Measurements from ENCODE around the gene TREML2.

Gene TREML2

DNA sequence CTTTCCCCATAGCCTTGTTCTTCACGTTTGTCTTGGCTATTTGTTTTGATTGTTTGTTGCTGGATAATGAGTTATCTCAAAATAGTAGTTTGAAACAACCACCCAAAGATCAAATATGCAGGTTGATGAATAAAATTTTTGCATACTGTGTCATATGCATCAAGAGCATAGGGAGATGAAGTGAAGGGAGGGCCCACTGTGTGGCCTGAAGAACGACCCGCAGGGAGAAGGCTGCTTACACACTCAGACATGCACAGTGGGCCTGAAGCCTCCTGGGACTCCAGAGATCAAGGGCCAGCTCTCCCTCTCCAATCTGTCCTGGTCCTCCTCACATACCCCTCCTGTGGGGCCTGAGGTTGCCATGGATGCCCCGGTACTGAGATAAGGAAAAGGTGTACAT, 21.8 kb downstream of the TREML2 start:
- WGBS, 2 experiments, result 89 to 93% methylated on average over 3 to 4 of the region's 4 CpGs
- H3K9me3 ChIP-seq (ENCODE audit: control insufficient read depth, low read length), result no peaks in the 10 kb centered on the region

DNA sequence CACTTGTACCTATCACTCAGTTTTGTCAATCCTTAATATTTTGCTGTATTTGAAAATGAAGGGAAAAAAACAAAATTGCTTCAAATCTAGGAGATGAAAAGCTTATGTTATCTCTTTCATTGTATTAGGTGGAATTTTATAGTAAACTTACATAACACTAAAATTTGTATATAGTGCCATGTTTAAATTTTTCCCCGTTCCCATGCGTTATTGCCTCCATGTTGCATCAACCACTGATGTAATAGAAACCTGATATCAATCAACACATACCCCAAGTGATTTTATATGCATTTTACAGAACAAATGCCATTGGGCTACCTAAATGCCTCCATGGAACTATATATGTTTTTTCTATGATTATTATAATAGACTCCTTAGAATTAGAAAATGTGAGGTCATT, 23.3 kb downstream of the TREML2 start:
- Histone ChIP-seq H3K27me3 (ENCODE audit: control insufficient read depth, insufficient read depth, low read length, poor library complexity, severe bottlenecking) (no peaks in the 10 kb centered on the region), H3K27ac (ENCODE audit: insufficient read depth, low read depth, low read length, poor library complexity, severe bottlenecking) (no peak overlapping the region), H3K36me3 (ENCODE audit: control insufficient read depth, insufficient read depth, low read length) (no peaks in the 10 kb centered on the region), H3K4me1 (ENCODE audit: control insufficient read depth, insufficient read depth, low read length) (no peaks in the 10 kb centered on the region), H3K9me3 (ENCODE audit: control insufficient read depth, low read length) (no peaks in the 10 kb centered on the region), H3K4me3 (ENCODE audit: insufficient read depth, low read depth, low read length) (no peak overlapping the region)
- 84 to 93% methylated on average over 2 of the region's 2 CpGs for WGBS, 2 experiments

More for the DNA sequence above, 21.8 kb downstream of the TREML2 start:
- Histone ChIP-seq H3K27me3 (ENCODE audit: control insufficient read depth, insufficient read depth, low read length, poor library complexity, severe bottlenecking) (no peaks in the 10 kb centered on the region), H3K27ac (ENCODE audit: insufficient read depth, low read depth, low read length, poor library complexity, severe bottlenecking) (no peak overlapping the region), H3K4me1 (ENCODE audit: control insufficient read depth, insufficient read depth, low read length) (no peaks in the 10 kb centered on the region), H3K4me3 (ENCODE audit: insufficient read depth, low read depth, low read length) (no peak overlapping the region), H3K36me3 (ENCODE audit: control insufficient read depth, insufficient read depth, low read length) (no peaks in the 10 kb centered on the region)

DNA sequence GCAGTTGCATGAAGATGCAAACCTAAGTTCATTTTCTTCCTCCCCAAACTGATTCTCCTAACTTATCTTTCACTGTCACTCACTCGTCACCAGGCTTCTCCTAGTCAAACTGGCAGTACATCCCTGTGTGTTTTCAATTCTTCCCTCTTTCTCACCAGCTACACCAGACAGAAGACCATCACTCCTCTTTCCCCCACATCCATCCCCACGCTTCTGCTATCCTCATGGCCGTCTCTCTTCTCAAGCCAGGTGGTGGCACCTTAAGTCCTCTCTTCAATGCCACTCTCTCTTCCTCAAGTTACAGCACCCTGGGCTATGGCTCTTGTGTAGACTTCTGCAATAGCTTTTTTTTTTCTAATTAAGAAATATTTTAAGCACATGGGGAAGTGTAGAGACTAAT, 23.7 kb downstream of the TREML2 start:
- Histone ChIP-seq H3K27me3 (ENCODE audit: control insufficient read depth, insufficient read depth, low read length, poor library complexity, severe bottlenecking) (no peaks in the 10 kb centered on the region), H3K4me1 (ENCODE audit: control insufficient read depth, insufficient read depth, low read length) (no peaks in the 10 kb centered on the region), H3K36me3 (ENCODE audit: control insufficient read depth, insufficient read depth, low read length) (no peaks in the 10 kb centered on the region), H3K9me3 (ENCODE audit: control insufficient read depth, low read length) (no peaks in the 10 kb centered on the region), H3K4me3 (ENCODE audit: insufficient read depth, low read depth, low read length) (no peak overlapping the region), H3K27ac (ENCODE audit: insufficient read depth, low read depth, low read length, poor library complexity, severe bottlenecking) (no peak overlapping the region)
- 88 to 90% methylated on average over 3 of the region's 3 CpGs for WGBS, 2 experiments

DNA sequence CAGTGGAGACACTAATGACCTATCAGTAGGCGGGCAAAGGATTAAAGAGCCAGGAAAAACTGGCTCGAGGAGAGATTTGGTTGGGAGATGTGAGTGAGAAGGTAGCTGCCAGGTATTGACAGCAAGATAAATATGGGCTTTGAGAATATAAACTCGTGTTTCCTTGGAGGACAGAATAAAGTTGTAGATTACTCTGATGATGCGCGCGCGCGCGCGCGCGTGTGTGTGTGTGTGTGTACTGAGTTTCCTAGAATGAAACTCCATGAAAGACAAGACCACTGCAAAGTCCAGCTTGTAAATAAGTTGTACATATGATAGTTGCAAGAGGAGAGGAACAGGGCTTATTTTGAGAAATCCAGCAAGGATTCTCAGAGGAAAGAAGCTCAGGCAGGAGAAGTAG, 24.8 kb downstream of the TREML2 start:
- 94 to 97% methylated on average over 12 of the region's 12 CpGs for WGBS, 2 experiments
- Histone ChIP-seq H3K27ac (ENCODE audit: insufficient read depth, low read depth, low read length, poor library complexity, severe bottlenecking) (no peak overlapping the region), H3K4me3 (ENCODE audit: insufficient read depth, low read depth, low read length) (no peak overlapping the region), H3K9me3 (ENCODE audit: control insufficient read depth, low read length) (no peaks in the 10 kb centered on the region), H3K27me3 (ENCODE audit: control insufficient read depth, insufficient read depth, low read length, poor library complexity, severe bottlenecking) (no peaks in the 10 kb centered on the region), H3K4me1 (ENCODE audit: control insufficient read depth, insufficient read depth, low read length) (no peaks in the 10 kb centered on the region), H3K36me3 (ENCODE audit: control insufficient read depth, insufficient read depth, low read length) (no peaks in the 10 kb centered on the region)

DNA sequence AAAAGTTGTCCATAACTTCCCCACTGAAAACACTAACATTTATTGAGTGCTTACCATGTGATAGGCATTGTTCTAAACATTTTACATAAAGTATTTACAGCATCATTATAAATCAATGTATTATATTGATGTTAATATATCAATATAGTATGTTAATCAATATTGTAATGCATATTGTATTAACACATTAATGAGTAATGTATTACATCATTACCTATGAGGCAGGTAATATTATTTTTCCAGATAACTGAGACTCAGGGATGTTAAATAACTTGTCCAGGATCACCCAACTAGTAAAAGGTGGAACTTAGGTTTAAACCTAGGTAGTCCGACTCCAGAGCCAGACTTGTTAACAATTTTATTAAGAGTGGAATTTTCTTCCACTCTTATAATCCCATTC, 25.9 kb downstream of the TREML2 start:
- Histone ChIP-seq H3K27me3 (ENCODE audit: control insufficient read depth, insufficient read depth, low read length, poor library complexity, severe bottlenecking) (no peaks in the 10 kb centered on the region), H3K36me3 (ENCODE audit: control insufficient read depth, insufficient read depth, low read length) (no peaks in the 10 kb centered on the region), H3K27ac (ENCODE audit: insufficient read depth, low read depth, low read length, poor library complexity, severe bottlenecking) (no peak overlapping the region), H3K9me3 (ENCODE audit: control insufficient read depth, low read length) (no peaks in the 10 kb centered on the region), H3K4me1 (ENCODE audit: control insufficient read depth, insufficient read depth, low read length) (no peaks in the 10 kb centered on the region), H3K4me3 (ENCODE audit: insufficient read depth, low read depth, low read length) (no peak overlapping the region)
- WGBS, 2 experiments, result 82 to 100% methylated on average over 1 of the region's 1 CpG

DNA sequence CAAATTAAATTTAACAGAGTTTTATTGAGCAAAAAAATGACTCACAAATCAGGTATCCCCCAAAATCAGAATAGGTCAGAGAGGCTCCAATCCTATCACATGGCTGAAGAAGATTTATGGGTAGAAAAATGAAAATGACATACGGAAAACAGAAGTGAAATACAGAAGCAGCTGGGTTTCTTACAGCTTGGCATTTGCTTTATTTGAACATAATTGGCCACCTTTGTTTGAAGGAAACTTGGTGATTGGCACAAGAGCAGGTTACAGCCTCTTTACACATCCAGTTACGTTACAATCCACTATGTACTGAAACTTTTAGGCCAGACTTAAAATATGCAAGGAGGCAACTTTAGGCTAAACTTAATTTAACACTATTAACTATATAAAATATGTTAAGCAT, 26.3 kb downstream of the TREML2 start:
- WGBS, 2 experiments, result 91 to 94% methylated on average over 2 of the region's 2 CpGs
- Histone ChIP-seq H3K27me3 (ENCODE audit: control insufficient read depth, insufficient read depth, low read length, poor library complexity, severe bottlenecking) (no peaks in the 10 kb centered on the region), H3K4me1 (ENCODE audit: control insufficient read depth, insufficient read depth, low read length) (no peaks in the 10 kb centered on the region), H3K9me3 (ENCODE audit: control insufficient read depth, low read length) (no peaks in the 10 kb centered on the region), H3K27ac (ENCODE audit: insufficient read depth, low read depth, low read length, poor library complexity, severe bottlenecking) (no peak overlapping the region), H3K36me3 (ENCODE audit: control insufficient read depth, insufficient read depth, low read length) (no peaks in the 10 kb centered on the region), H3K4me3 (ENCODE audit: insufficient read depth, low read depth, low read length) (no peak overlapping the region)

DNA sequence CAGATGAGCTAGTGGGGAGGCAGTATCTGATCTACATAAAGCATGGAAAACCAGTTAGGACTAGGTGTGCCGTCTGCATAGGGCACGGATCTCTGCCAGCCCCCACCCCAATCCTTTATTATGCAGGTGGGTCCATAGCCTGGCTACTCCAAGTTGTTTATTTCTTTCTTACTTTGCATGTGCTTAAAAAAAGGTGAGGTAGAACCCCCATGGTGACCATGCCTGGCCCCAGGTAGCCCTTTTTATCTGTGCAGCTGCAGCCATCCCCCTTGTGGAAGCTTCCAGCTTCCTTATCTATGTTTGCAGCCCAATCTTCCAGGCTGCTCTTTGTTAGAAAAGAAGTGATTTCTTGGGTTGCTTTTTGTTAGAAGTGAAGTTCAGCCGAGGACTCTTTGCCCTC, 29.0 kb downstream of the TREML2 start:
- 51 to 75% methylated on average over 2 of the region's 3 CpGs for WGBS, 2 experiments
- H3K4me3 ChIP-seq (ENCODE audit: insufficient read depth, low read depth, low read length), result no peak overlapping the region
- no peak overlapping the region for H3K27ac ChIP-seq (ENCODE audit: insufficient read depth, low read depth, low read length, poor library complexity, severe bottlenecking)
- H3K27me3 ChIP-seq (ENCODE audit: control insufficient read depth, insufficient read depth, low read length, poor library complexity, severe bottlenecking), result no peaks in the 10 kb centered on the region
- H3K4me1 ChIP-seq (ENCODE audit: control insufficient read depth, insufficient read depth, low read length), result no peaks in the 10 kb centered on the region
- H3K36me3 ChIP-seq (ENCODE audit: control insufficient read depth, insufficient read depth, low read length), result no peaks in the 10 kb centered on the region
- no peaks in the 10 kb centered on the region for H3K9me3 ChIP-seq (ENCODE audit: control insufficient read depth, low read length)

DNA sequence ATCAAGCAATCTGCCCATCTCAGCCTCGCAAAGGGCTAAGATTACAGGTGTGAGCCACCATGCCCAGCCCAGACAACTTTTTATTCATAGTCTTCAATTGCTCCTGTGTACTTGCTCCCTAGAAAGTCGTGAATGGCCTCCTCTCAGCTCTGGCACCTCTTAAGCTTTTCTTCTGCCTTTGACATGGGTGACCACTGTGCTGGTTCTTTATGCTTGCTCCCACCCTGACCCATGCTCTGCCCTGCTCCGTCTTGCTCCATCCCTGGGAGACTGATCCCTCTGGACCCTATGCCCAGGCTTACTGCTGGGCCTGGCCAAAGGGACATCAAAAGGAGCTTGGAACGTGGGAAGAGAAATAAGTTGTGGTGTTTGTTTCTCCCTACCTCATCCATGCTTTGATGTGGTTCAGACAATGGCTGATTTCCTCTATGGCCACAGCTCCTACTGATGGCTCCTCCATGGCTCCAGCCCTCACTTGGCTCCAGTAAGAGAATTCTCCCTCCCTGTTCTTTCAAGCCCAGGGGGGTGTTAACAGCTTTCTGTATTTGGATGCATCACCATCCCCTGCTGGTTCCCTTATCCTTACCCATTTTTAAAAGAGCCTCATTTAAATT, 30.3 kb downstream of the TREML2 start:
- Histone ChIP-seq H3K27me3 (ENCODE audit: control insufficient read depth, insufficient read depth, low read length, poor library complexity, severe bottlenecking) (no peaks in the 10 kb centered on the region), H3K4me1 (ENCODE audit: control insufficient read depth, insufficient read depth, low read length) (no peaks in the 10 kb centered on the region), H3K4me3 (ENCODE audit: insufficient read depth, low read depth, low read length) (no peak overlapping the region), H3K36me3 (ENCODE audit: control insufficient read depth, insufficient read depth, low read length) (no peaks in the 10 kb centered on the region), H3K9me3 (ENCODE audit: control insufficient read depth, low read length) (no peaks in the 10 kb centered on the region), H3K27ac (ENCODE audit: insufficient read depth, low read depth, low read length, poor library complexity, severe bottlenecking) (no peak overlapping the region)
- 72 to 79% methylated on average over 4 of the region's 4 CpGs for WGBS, 2 experiments

DNA sequence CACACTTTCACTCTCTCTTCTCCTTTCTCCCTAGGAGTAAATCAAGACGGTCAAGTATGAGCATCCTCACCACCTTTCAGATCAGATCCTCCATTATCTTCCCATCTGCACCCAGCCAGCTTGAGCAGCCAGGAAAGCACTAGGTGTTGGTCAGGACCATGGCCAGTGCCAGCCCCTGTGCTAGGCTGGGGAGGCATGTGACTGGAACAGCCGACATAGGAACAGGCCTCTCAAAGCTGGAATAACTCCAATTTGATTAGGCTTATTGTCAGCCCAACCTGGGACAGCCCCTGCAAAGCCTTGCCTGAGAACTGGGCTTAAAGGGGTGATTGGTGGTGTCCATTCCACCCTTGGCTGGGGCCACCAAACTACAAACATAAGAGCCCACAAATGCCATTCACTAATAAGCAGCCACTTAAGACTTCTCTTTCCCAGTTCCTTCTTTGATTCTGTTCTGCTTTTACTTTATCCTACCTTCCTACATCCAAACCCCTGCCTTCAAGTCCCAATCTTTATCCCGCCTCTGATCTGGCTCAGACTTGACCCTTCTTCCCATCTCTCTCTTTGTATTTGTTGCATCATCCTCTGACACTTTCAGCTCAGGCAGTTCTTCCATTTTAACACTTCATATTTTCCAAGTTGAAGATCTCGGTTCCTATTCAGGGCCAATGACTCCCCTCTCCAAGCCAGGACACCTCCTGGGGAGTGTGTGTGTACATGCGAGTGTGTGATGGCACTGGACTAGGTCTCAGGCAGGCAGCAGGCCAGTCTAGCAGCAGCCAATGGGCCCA, 33.6 kb downstream of the TREML2 start:
- Histone ChIP-seq H3K9me3 (ENCODE audit: control insufficient read depth, low read length) (no peaks in the 10 kb centered on the region), H3K4me3 (ENCODE audit: insufficient read depth, low read depth, low read length) (no peak overlapping the region), H3K4me1 (ENCODE audit: control insufficient read depth, insufficient read depth, low read length) (no peaks in the 10 kb centered on the region), H3K36me3 (ENCODE audit: control insufficient read depth, insufficient read depth, low read length) (no peaks in the 10 kb centered on the region), H3K27me3 (ENCODE audit: control insufficient read depth, insufficient read depth, low read length, poor library complexity, severe bottlenecking) (no peaks in the 10 kb centered on the region), H3K27ac (ENCODE audit: insufficient read depth, low read depth, low read length, poor library complexity, severe bottlenecking) (no peak overlapping the region)
- 80 to 84% methylated on average over 5 of the region's 5 CpGs for WGBS, 2 experiments

DNA sequence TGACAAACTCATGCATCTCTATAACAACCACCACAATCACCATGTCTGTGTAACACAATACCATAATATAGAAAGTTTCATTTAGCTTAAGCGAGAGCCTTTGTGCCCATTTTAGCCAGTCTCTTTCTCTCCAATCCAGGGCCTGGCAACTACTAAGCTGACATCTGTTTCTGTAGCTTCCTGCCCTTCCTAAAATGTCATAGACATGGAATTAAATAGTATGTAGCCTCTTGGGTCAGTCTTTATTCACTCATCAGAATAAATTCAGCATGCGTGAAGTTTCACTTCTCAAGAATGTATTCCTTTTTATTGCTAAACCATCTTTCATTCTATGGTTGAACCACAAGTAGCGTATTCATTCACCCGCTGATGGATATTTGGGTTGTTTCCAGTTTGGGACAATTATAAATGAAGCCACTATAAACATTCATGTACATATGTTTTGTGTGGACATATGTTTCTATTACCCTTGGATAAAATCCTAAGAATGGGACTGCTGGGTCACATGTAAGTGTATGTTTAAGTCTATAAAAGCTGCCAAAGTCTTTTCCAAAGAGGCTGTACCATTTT, 36.3 kb downstream of the TREML2 start:
- no peaks in the 10 kb centered on the region for H3K36me3 ChIP-seq (ENCODE audit: control insufficient read depth, insufficient read depth, low read length)
- H3K4me1 ChIP-seq (ENCODE audit: control insufficient read depth, insufficient read depth, low read length), result no peaks in the 10 kb centered on the region
- no peaks in the 10 kb centered on the region for H3K9me3 ChIP-seq (ENCODE audit: control insufficient read depth, low read length)
- no peak overlapping the region for H3K27ac ChIP-seq (ENCODE audit: insufficient read depth, low read depth, low read length, poor library complexity, severe bottlenecking)
- H3K4me3 ChIP-seq (ENCODE audit: insufficient read depth, low read depth, low read length), result no peak overlapping the region
- H3K27me3 ChIP-seq (ENCODE audit: control insufficient read depth, insufficient read depth, low read length, poor library complexity, severe bottlenecking), result no peaks in the 10 kb centered on the region
- WGBS, 2 experiments, result 92 to 93% methylated on average over 2 of the region's 4 CpGs
